ENCODE measurements around the gene NEU4.

DNA sequence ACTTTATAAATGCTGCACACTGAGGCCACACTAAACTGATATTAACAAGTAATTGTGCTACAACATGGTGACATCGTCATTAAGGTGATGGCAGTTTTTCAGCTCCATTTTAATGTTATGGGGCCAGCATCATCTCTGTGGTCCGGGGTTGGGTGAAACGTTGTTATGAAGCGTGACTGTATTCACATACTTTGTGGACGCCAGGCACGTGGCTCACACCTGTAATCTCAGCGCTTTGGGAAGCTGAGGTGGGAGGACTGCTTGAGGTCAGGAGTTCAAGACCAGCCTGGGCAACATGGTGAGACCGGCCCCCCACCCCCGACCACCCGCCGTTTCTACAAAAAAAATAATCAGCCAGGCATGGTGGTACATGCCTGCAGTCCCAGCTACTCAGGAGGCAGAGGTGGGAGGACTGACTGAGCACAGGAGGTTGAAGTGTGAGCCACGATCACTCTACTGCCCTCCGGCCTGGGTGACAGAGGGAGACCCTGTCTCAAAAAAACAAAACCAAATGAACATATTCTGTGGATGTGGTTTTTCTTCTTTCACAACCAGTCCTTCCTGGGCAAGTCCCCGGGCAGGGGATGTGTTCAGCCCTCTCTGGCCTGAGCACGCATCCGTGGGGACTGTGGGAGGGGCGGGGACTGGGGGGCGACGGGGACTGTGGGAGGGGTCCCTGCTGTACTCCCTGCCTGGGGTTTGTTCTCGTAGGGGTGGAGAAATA is 45.3 kb upstream of the NEU4 start:
- TF ChIP-seq, protein P1, sequence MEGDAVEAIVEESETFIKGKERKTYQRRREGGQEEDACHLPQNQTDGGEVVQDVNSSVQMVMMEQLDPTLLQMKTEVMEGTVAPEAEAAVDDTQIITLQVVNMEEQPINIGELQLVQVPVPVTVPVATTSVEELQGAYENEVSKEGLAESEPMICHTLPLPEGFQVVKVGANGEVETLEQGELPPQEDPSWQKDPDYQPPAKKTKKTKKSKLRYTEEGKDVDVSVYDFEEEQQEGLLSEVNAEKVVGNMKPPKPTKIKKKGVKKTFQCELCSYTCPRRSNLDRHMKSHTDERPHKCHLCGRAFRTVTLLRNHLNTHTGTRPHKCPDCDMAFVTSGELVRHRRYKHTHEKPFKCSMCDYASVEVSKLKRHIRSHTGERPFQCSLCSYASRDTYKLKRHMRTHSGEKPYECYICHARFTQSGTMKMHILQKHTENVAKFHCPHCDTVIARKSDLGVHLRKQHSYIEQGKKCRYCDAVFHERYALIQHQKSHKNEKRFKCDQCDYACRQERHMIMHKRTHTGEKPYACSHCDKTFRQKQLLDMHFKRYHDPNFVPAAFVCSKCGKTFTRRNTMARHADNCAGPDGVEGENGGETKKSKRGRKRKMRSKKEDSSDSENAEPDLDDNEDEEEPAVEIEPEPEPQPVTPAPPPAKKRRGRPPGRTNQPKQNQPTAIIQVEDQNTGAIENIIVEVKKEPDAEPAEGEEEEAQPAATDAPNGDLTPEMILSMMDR (IDR thresholded peaks at IDR 0.05): no peak
- TF ChIP-seq, protein P2, sequence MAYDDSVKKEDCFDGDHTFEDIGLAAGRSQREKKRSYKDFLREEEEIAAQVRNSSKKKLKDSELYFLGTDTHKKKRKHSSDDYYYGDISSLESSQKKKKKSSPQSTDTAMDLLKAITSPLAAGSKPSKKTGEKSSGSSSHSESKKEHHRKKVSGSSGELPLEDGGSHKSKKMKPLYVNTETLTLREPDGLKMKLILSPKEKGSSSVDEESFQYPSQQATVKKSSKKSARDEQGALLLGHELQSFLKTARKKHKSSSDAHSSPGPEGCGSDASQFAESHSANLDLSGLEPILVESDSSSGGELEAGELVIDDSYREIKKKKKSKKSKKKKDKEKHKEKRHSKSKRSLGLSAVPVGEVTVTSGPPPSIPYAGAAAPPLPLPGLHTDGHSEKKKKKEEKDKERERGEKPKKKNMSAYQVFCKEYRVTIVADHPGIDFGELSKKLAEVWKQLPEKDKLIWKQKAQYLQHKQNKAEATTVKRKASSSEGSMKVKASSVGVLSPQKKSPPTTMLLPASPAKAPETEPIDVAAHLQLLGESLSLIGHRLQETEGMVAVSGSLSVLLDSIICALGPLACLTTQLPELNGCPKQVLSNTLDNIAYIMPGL (CRISPR knock-in tag; IDR thresholded peaks at IDR 0.05): no peak
- TF ChIP-seq, protein P3, sequence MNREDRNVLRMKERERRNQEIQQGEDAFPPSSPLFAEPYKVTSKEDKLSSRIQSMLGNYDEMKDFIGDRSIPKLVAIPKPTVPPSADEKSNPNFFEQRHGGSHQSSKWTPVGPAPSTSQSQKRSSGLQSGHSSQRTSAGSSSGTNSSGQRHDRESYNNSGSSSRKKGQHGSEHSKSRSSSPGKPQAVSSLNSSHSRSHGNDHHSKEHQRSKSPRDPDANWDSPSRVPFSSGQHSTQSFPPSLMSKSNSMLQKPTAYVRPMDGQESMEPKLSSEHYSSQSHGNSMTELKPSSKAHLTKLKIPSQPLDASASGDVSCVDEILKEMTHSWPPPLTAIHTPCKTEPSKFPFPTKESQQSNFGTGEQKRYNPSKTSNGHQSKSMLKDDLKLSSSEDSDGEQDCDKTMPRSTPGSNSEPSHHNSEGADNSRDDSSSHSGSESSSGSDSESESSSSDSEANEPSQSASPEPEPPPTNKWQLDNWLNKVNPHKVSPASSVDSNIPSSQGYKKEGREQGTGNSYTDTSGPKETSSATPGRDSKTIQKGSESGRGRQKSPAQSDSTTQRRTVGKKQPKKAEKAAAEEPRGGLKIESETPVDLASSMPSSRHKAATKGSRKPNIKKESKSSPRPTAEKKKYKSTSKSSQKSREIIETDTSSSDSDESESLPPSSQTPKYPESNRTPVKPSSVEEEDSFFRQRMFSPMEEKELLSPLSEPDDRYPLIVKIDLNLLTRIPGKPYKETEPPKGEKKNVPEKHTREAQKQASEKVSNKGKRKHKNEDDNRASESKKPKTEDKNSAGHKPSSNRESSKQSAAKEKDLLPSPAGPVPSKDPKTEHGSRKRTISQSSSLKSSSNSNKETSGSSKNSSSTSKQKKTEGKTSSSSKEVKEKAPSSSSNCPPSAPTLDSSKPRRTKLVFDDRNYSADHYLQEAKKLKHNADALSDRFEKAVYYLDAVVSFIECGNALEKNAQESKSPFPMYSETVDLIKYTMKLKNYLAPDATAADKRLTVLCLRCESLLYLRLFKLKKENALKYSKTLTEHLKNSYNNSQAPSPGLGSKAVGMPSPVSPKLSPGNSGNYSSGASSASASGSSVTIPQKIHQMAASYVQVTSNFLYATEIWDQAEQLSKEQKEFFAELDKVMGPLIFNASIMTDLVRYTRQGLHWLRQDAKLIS (CRISPR knock-in tag; IDR thresholded peaks at IDR 0.05; ENCODE audit: borderline replicate concordance): no peak
- TF ChIP-seq SP1 (CRISPR knock-in tag; conservative IDR thresholded peaks at IDR 0.05): no peak
